ENCODE data around the gene PLPP6. TPM values are rescaled to one million over a fixed set of nuclear protein-coding genes. Genes with fewer than 3 reads are reported as not detected.

Gene PLPP6
- total and polyA plus RNA-seq, 12 donors: 2.2 to 17.1 (median 11.1) TPM

GRCh38 chr9:4669890-4670289 lies 7.8 kb downstream of the PLPP6 start:
- DNase-seq: no peak
- Histone ChIP-seq H3K27me3 (no peaks in the 10 kb centered on the region), H3K27ac (no peak overlapping the region), H3K4me3 (no peak overlapping the region), H3K4me1 (replicated peaks in 1 of 2) (peaks cover 3 to 10% of the 10 kb centered on the region in 2 donors), H3K36me3 (replicated peaks in 1 of 2) (no peaks in the 10 kb centered on the region), H3K9me3 (replicated peaks in 1 of 3) (no peaks in the 10 kb centered on the region)
- intact Hi-C loops (cut with DNase I): no loop called here
- TF ChIP-seq POLR2A (IDR thresholded peaks at IDR 0.05): no peak
- TF ChIP-seq, protein P1, sequence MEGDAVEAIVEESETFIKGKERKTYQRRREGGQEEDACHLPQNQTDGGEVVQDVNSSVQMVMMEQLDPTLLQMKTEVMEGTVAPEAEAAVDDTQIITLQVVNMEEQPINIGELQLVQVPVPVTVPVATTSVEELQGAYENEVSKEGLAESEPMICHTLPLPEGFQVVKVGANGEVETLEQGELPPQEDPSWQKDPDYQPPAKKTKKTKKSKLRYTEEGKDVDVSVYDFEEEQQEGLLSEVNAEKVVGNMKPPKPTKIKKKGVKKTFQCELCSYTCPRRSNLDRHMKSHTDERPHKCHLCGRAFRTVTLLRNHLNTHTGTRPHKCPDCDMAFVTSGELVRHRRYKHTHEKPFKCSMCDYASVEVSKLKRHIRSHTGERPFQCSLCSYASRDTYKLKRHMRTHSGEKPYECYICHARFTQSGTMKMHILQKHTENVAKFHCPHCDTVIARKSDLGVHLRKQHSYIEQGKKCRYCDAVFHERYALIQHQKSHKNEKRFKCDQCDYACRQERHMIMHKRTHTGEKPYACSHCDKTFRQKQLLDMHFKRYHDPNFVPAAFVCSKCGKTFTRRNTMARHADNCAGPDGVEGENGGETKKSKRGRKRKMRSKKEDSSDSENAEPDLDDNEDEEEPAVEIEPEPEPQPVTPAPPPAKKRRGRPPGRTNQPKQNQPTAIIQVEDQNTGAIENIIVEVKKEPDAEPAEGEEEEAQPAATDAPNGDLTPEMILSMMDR (IDR thresholded peaks at IDR 0.05): no peak

- Histone ChIP-seq H3K27ac (no peak overlapping the region), H3K4me1 (replicated peaks in 1 of 2) (peaks cover 0 to 13% of the 10 kb centered on the region in 2 donors), H3K9me3 (replicated peaks in 1 of 3) (no peaks in the 10 kb centered on the region), H3K27me3 (no peaks in the 10 kb centered on the region), H3K36me3 (replicated peaks in 1 of 2) (no peaks in the 10 kb centered on the region), H3K4me3 (no peak overlapping the region)
- 82 to 89% (median 86%) methylated on average over 3 of the region's 3 CpGs for WGBS, 4 donors
- no peak for DNase-seq
- intact Hi-C loops (cut with DNase I): no loop called here
- no peak for TF ChIP-seq POLR2A (IDR thresholded peaks at IDR 0.05)
- TF ChIP-seq, protein P1 (IDR thresholded peaks at IDR 0.05): no peak
Measured at GRCh38 chr9:4670591-4670990, 8.5 kb downstream of the PLPP6 start.

- TF ChIP-seq, protein P1 (IDR thresholded peaks at IDR 0.05): no peak
- TF ChIP-seq POLR2A (IDR thresholded peaks at IDR 0.05): no peak
- no peaks in the 10 kb centered on the region for H3K36me3 ChIP-seq (replicated peaks in 1 of 2)
- DNase-seq: no peak
- H3K4me1 ChIP-seq (replicated peaks in 1 of 2): peaks cover 0 to 8% of the 10 kb centered on the region in 2 donors
- no peaks in the 10 kb centered on the region for H3K27me3 ChIP-seq
- H3K27ac ChIP-seq: no peak overlapping the region
- no peaks in the 10 kb centered on the region for H3K9me3 ChIP-seq (replicated peaks in 1 of 3)
- intact Hi-C loops (cut with DNase I): no loop called here
- 96 to 100% (median 100%) methylated on average over 1 of the region's 1 CpG for WGBS, 4 donors
- H3K4me3 ChIP-seq: no peak overlapping the region
Measured at GRCh38 chr9:4671737-4672136, 9.6 kb downstream of the PLPP6 start.

DNA sequence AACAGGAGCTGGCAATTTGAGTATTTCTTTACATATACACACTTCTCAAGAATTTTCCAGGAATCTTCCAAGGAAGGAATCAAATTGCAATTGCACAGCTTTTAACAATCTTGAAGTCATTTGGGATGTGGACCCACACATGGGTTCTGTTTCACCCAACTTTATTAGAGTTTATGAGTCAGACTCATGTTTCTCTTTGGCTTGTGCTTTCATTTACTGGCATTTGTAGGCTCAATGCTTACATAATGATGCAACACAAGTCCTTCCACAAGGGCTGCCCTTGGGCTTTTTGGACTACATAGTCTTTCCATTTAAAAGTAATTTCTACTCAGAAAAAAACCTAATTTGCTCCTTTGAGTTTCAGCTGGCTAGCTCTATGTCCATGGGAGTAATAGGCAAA lies 12.7 kb downstream of the PLPP6 start:
- Histone ChIP-seq H3K27me3 (no peaks in the 10 kb centered on the region), H3K36me3 (replicated peaks in 1 of 2) (no peaks in the 10 kb centered on the region), H3K27ac (peak overlapping the region in 3 of 5 donors; percentile 9 to 65 (median 35)), H3K9me3 (replicated peaks in 1 of 3) (no peaks in the 10 kb centered on the region), H3K4me1 (replicated peaks in 1 of 2) (peaks cover 8% of the 10 kb centered on the region in 2 donors), H3K4me3 (no peak overlapping the region)
- intact Hi-C loops (cut with DNase I): no loop called here
- DNase-seq: peak in 5 of 7 donors; percentile 42 to 74 (median 58)
- no peak for TF ChIP-seq POLR2A (IDR thresholded peaks at IDR 0.05)
- TF ChIP-seq, protein P1 (IDR thresholded peaks at IDR 0.05): no peak
